Measurements from ENCODE around the gene CFAP58.

The CFAP58 gene

GRCh38 chr10:104353325-104354048 is at the start of gene CFAP58:
Gene CFAP58 (plus strand): TSS chr10:104353833. CDS start chr10:104353898, 65 bp downstream.
- no peak for FAIRE-seq

GRCh38 chr10:104304356-104304745 is 49.3 kb upstream of the CFAP58 start:
- FAIRE-seq = no peak

- no peak for FAIRE-seq
These were observed 48.7 kb upstream of the CFAP58 start for GRCh38 chr10:104304927-104305326.

- FAIRE-seq = no peak
These were observed 46.7 kb upstream of the CFAP58 start for GRCh38 chr10:104306897-104307296.

GRCh38 chr10:104307576-104308438 is 45.8 kb upstream of the CFAP58 start:
- no peak for FAIRE-seq

- no peak for FAIRE-seq
These were observed 45.2 kb upstream of the CFAP58 start for GRCh38 chr10:104308439-104308903.

- no peak for FAIRE-seq
These were observed 43.4 kb upstream of the CFAP58 start for GRCh38 chr10:104309980-104310978.

- FAIRE-seq = no peak
These were observed 42.4 kb upstream of the CFAP58 start for GRCh38 chr10:104311184-104311720.

GRCh38 chr10:104314591-104315485 is 38.8 kb upstream of the CFAP58 start:
- no peak for FAIRE-seq

- FAIRE-seq = no peak
These were observed 38.1 kb upstream of the CFAP58 start for GRCh38 chr10:104315486-104315921.

GRCh38 chr10:104316321-104317099 is 37.1 kb upstream of the CFAP58 start:
- FAIRE-seq = no peak

GRCh38 chr10:104317269-104317710 is 36.3 kb upstream of the CFAP58 start:
- no peak for FAIRE-seq

- no peak for FAIRE-seq
These were observed 35.8 kb upstream of the CFAP58 start for GRCh38 chr10:104317726-104318299.

- FAIRE-seq = no peak
These were observed 35.3 kb upstream of the CFAP58 start for GRCh38 chr10:104318326-104318725.

- FAIRE-seq = no peak
These were observed 34.6 kb upstream of the CFAP58 start for GRCh38 chr10:104318810-104319741.

GRCh38 chr10:104321226-104321625 is 32.4 kb upstream of the CFAP58 start:
- FAIRE-seq = no peak

GRCh38 chr10:104321725-104322415 is 31.8 kb upstream of the CFAP58 start:
- FAIRE-seq = no peak

GRCh38 chr10:104322416-104322782 is 31.2 kb upstream of the CFAP58 start:
- no peak for FAIRE-seq
